K562 (cell line): ENCODE measurements around the gene PLEKHA7. TPM values are rescaled to one million over a fixed set of nuclear protein-coding genes. Genes with fewer than 3 reads are reported as not detected.

Experiments used
- ATAC-seq: fragments of 200-7000 bp; cut with Tn5 transposase; 3 replicates; pipeline ENCODE4 v1.9.1; 2020; ENCODE audit warnings: moderate library complexity
- BruUV-seq: library from RNA; stranded (reverse); fragments of 400-500 nt; replicated peaks from 2 replicates; lab custom pipeline; 2021; lab: Mats Ljungman, UMichigan
- CTCF ChIA-PET: fragments of 300-600 bp; formaldehyde crosslinking; extraction: SDS; loops from one replicate; lab custom pipeline; 2021; ENCODE audit warnings: low intra/inter-chr PET ratio; lab: Yijun Ruan, JAX
- POLR2A ChIA-PET: fragments of 300-600, 350-650 bp; sonication (Branson Sonifier 250); formaldehyde crosslinking; extraction: SDS; loops from one replicate; lab custom pipeline; 2021; ENCODE audit warnings: antibody characterized with exemption, inconsistent platforms; lab: Yijun Ruan, JAX
- DNase-seq, 4 experiments: peaks; one replicate each; pipeline versions ENCODE4 v3.0.0 to v3.0.0-alpha.2; 2011 to 2018; ENCODE audit warnings: low spot score in 3 of 4, mixed read lengths in 3 of 4; ENCODE audit errors: extremely low read depth in 1 of 4
- FAIRE-seq: peaks from 2 replicates; lab custom pipeline; 2011; peaks lifted over from hg19 to GRCh38; lab: Jason Lieb, UNC
- H2AFZ ChIP-seq: 2 replicates; pipeline ENCODE4 v1.6.0; 2011; ENCODE audit warnings: low read depth, low read length, control low read depth, inconsistent platforms
- H3K27ac ChIP-seq: fragments of 200-600 bp; 3 replicates; pipeline ENCODE4 v1.8.0; 2011; ENCODE audit warnings: low read depth, mild to moderate bottlenecking, control low read depth, inconsistent platforms, low read length, moderate library complexity, mixed read lengths; ENCODE audit errors: extremely low read depth
- H3K27me3 ChIP-seq, 2 experiments: fragments of 300-600 bp in 1 of 2; 2 replicates in 1 of 2; 3 replicates in 1 of 2; pipeline versions ENCODE4 v1.6.0 to v1.8.0; 2011; ENCODE audit warnings: inconsistent platforms in 2 of 2, low read length in 2 of 2, mild to moderate bottlenecking in 1 of 2, mixed read lengths in 1 of 2, moderate library complexity in 1 of 2; ENCODE audit not compliant: control insufficient read depth in 2 of 2, insufficient read depth in 2 of 2
- H3K36me3 ChIP-seq: fragments of 300-600 bp; 3 replicates; pipeline ENCODE4 v1.8.0; 2011; ENCODE audit warnings: mild to moderate bottlenecking, low read length, inconsistent platforms; ENCODE audit not compliant: control insufficient read depth, insufficient read depth
- H3K4me1 ChIP-seq, 2 experiments: fragments of 200-600 bp in 1 of 2; replicated peaks in 1 of 2; 2 replicates in 1 of 2; 3 replicates in 1 of 2; pipeline versions ENCODE4 v1.5.1 to v1.8.0; 2011; ENCODE audit warnings: inconsistent platforms in 2 of 2, low read length in 2 of 2, mild to moderate bottlenecking in 1 of 2, mixed read lengths in 1 of 2, moderate library complexity in 1 of 2; ENCODE audit not compliant: control insufficient read depth in 2 of 2, insufficient read depth in 2 of 2
- H3K4me2 ChIP-seq: 2 replicates; pipeline ENCODE4 v1.6.1; 2011; ENCODE audit warnings: low read length, control low read depth, inconsistent platforms, mixed read lengths; ENCODE audit not compliant: insufficient read depth
- H3K4me3 ChIP-seq: fragments of 200-600 bp; sonication (generic), shearing (Covaris generic); 2 replicates; pipeline ENCODE4 v1.5.1; 2016; ENCODE audit warnings: control low read depth, inconsistent platforms
- H3K79me2 ChIP-seq: fragments of 200-600 bp; 3 replicates; pipeline ENCODE4 v1.8.0; 2011; ENCODE audit warnings: low read length, inconsistent platforms; ENCODE audit not compliant: control insufficient read depth, insufficient read depth
- H3K9ac ChIP-seq, 2 experiments: 2 replicates each; pipeline versions ENCODE4 v1.6.0 to v1.6.1; 2011; ENCODE audit warnings: low read depth in 2 of 2, low read length in 2 of 2, control low read depth in 1 of 2, inconsistent platforms in 1 of 2, mild to moderate bottlenecking in 1 of 2, mixed read lengths in 1 of 2; ENCODE audit not compliant: insufficient read depth in 1 of 2
- H3K9me1 ChIP-seq: one replicate; pipeline ENCODE4 v1.6.0; 2011; ENCODE audit warnings: inconsistent platforms, mild to moderate bottlenecking, low read length, moderate library complexity; ENCODE audit not compliant: control insufficient read depth, insufficient read depth
- H3K9me3 ChIP-seq: replicated peaks from 2 replicates; pipeline ENCODE4 v1.5.1; 2011; ENCODE audit warnings: low read depth, low read length, inconsistent platforms; ENCODE audit not compliant: control insufficient read depth, insufficient read depth
- H4K20me1 ChIP-seq: replicated peaks from 2 replicates; pipeline ENCODE4 v1.6.1; 2011; ENCODE audit warnings: low read length, inconsistent platforms, mixed read lengths; ENCODE audit not compliant: control insufficient read depth, insufficient read depth
- ARID1B ChIP-seq: fragments of 450-650 bp; IDR thresholded peaks from 2 replicates; pipeline ENCODE4 v1.6.1; 2016; ENCODE audit warnings: antibody characterized with exemption, mild to moderate bottlenecking, inconsistent platforms
- ASH1L ChIP-seq: fragments of 450-650 bp; IDR thresholded peaks from 2 replicates; pipeline ENCODE4 v1.6.1; 2018; ENCODE audit warnings: borderline replicate concordance, mild to moderate bottlenecking, low read depth; ENCODE audit not compliant: partially characterized antibody
- EP300 ChIP-seq: IDR thresholded peaks from 2 replicates; pipeline ENCODE4 v1.6.1; 2012; ENCODE audit warnings: low read length, improper control_type of control experiment
- HDAC3 ChIP-seq: fragments of 450-650 bp; IDR thresholded peaks from 2 replicates; pipeline ENCODE4 v1.6.1; 2018; ENCODE audit warnings: borderline replicate concordance, mild to moderate bottlenecking, moderate library complexity; ENCODE audit not compliant: partially characterized antibody
- JUND ChIP-seq, 2 experiments: IDR thresholded peaks; 2 replicates in 1 of 2; 3 replicates in 1 of 2; pipeline ENCODE4 v1.6.1; 2011; ENCODE audit warnings: borderline replicate concordance in 2 of 2, low read depth in 2 of 2, low read length in 2 of 2, improper control_type of control experiment in 1 of 2, missing biosample characterization in 1 of 2, missing genetic modification characterization in 1 of 2, missing genetic modification reagents in 1 of 2
- MAFF ChIP-seq: IDR thresholded peaks from 2 replicates; pipeline ENCODE4 v1.6.1; 2012; ENCODE audit warnings: low read length, improper control_type of control experiment
- MEF2D ChIP-seq: conservative IDR thresholded peaks from 2 replicates; pipeline ENCODE4 v1.6.1; 2016; ENCODE audit warnings: low read depth, missing genetic modification characterization, missing compliant biosample characterization
- PCBP2 ChIP-seq: fragments of 200-400 bp; formaldehyde crosslinking; IDR thresholded peaks from 2 replicates; pipeline ENCODE4 v1.6.1; 2018; ENCODE audit warnings: low read length, low read depth, mild to moderate bottlenecking, moderate library complexity; ENCODE audit not compliant: poor library complexity, severe bottlenecking
- RFX5 ChIP-seq: IDR thresholded peaks from 2 replicates; pipeline ENCODE4 v1.6.1; 2011; ENCODE audit warnings: low read depth, mild to moderate bottlenecking, improper control_type of control experiment, low read length
- WGBS: fragments of 100-300 bp; shearing (Covaris generic); methylation state at CpG from one replicate; pipeline ENCODE4 v1.1.6; 2016; ENCODE audit warnings: low coverage, mixed read lengths; ENCODE audit not compliant: insufficient coverage; ENCODE audit errors: missing lambda C conversion rate; 5-methylcytosine and 5-hydroxymethylcytosine counted together
- in situ Hi-C: fragments of 300-500 bp; cut with MboI; formaldehyde crosslinking; loops from 4 replicates; pipeline ENCODE4 v1.15.0; 2018; ENCODE audit warnings: inconsistent platforms, mixed read lengths
- intact Hi-C: fragments of 100-400 bp; cut with micrococcal nuclease; formaldehyde crosslinking; loops from 2 replicates; pipeline ENCODE4 v1.14.2; 2022
- polyA plus RNA-seq, 8 experiments: library from polyadenylated mRNA; depleted of rRNA in 4 of 8; stranded (reverse) in 5 of 8; unstranded in 3 of 8; fragments of >200 nt; fragmentation: Nextera tagmentation in 2 of 8; fragmentation: Illumina TruSeq in 1 of 8; extraction: Ambion mirVana in 2 of 8; extraction: Trizol in 1 of 8; gene quantifications; 2 replicates each; pipeline versions ENCODE4 v1.2.1 to v1.2.3, GENCODE V29; 2011 to 2014; ENCODE audit warnings: inconsistent platforms in 1 of 8, missing spikeins in 1 of 8
- total RNA-seq, 7 experiments: library from RNA; depleted of rRNA in 6 of 7; stranded (reverse); fragments of >200 nt in 6 of 7; fragmentation: Illumina TruSeq in 2 of 7; extraction: Trizol in 2 of 7; gene quantifications; 2 replicates each; pipeline versions ENCODE4 v1.2.1 to v1.2.3, GENCODE V29; 2011 to 2021; ENCODE audit warnings: low replicate concordance in 1 of 7
- TF ChIP-seq, protein P1 (sequence below): fragments of 450-650 bp; IDR thresholded peaks from 2 replicates; pipeline ENCODE4 v1.6.1; 2016; ENCODE audit warnings: missing biosample characterization, missing genetic modification characterization
- TF ChIP-seq, protein P2 (sequence below): fragments of 250-450 bp; sonication (Bioruptor Pico); IDR thresholded peaks from 2 replicates; pipeline ENCODE4 v1.5.0; 2022; ENCODE audit warnings: mild to moderate bottlenecking
- TF ChIP-seq, protein P3 (sequence below): IDR thresholded peaks from 2 replicates; pipeline ENCODE4 v1.6.1; 2016; ENCODE audit warnings: missing genetic modification characterization, missing compliant biosample characterization
- TF ChIP-seq, protein P4 (sequence below): fragments of 250-450 bp; sonication (Bioruptor Pico); IDR thresholded peaks from 2 replicates; pipeline ENCODE4 v1.8.0; 2021; ENCODE audit warnings: mild to moderate bottlenecking, moderate library complexity

PLEKHA7 gene
- total and polyA plus RNA-seq, 9 of the 15 experiments (the other 6 are each of a cell fraction or from before 2014, with no cell fraction given): 0.06 to 0.77 (median 0.20) TPM; not detected in 1

DNA sequence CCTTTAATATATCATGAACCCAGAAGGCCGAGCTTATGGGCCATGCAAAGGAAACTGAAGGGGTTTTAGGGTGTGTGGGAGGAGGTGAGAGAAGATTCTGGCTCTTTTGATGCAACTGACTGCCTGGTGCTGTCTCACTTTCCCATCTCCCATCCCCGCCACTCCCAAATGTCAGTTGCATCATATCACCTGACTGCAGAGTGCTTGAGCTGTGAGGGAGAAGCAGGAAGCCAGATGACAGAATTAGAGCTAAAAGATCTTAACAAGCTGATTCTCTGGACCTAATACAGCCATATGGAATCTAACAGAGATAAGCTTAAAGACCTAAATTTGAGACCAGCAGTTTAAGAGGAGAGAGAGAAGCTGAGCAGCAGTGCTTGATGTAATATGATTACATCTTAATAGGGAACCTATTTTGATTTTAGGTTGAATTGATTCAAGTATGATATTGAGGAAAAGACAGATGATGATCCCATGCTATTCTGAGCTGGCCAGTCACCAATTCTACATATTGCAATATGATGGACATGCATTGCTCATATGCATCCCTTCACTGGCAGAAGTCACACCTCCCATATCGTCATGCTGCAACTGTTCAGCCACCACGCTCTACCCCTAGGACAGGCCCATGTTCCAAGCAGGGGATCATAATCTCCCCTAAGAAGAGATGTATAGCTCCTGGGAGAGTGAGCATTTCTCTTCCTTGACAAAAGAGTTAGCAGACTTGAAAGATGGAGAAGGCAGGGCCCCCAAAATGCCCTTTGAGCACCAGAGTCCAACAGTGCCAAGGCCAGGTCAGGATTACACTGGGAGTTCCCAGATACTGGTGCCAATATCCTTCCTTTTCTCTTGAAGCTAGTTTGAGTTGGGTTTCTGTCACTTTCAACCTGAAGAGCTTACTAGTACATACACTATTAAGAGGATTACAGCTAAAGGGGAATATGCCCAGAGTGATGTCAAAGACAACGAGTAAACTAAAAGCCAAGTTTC is 44.9 kb downstream of the PLEKHA7 start:
- Histone ChIP-seq H3K79me2 (no peaks in the 10 kb centered on the region), H3K4me3 (no peak overlapping the region), H3K9ac (no peak overlapping the region), H3K4me1 (no peaks in the 10 kb centered on the region), H3K9me3 (no peaks in the 10 kb centered on the region), H3K27ac (no peak overlapping the region), H3K36me3 (no peaks in the 10 kb centered on the region), H2AFZ (no peak overlapping the region), H3K27me3 (peaks cover 0 to 21% of the 10 kb centered on the region in 2 experiments; a peak in 3 of 5 replicates), H4K20me1 (no peaks in the 10 kb centered on the region), H3K4me2 (no peak overlapping the region), H3K9me1 (no peaks in the 10 kb centered on the region)
- in situ Hi-C loops: no loop called here
- BruUV-seq: no TSS peak
- DNase-seq (no peak), ATAC-seq (no peak; the same call in 2 of the 3 replicates), FAIRE-seq (no peak)
- CTCF ChIA-PET: no interaction called here
- POLR2A ChIA-PET: interaction anchor here (0.6 kb wide), 3 partner anchors 56 to 476 kb away, joined by 3 to 4 read pairs (median 3); no protein-coding TSS in a partner anchor
- WGBS: 5% methylated on average over 5 of the region's 5 CpGs
- intact Hi-C loops: no loop called here
- TF ChIP-seq MEF2D (no peak), MAFF (no peak), RFX5 (no peak), ARID1B (peak; percentile 33; the same call in 1 of the 2 replicates), JUND (IDR thresholded peaks at IDR 0.05; ENCODE audit: borderline replicate concordance, low read depth, low read length) (0 out of 2 replicates have a peak, but pooled peaks have one; percentile 38), JUND (tag; IDR thresholded peaks at IDR 0.05; ENCODE audit: borderline replicate concordance, low read depth, low read length) (peak; percentile 31; the same call in 1 of the 3 replicates), ASH1L (no peak), EP300 (0 out of 2 replicates have a peak, but pooled peaks have one; percentile 10), PCBP2 (no peak), HDAC3 (no peak)
- TF ChIP-seq, protein P1, sequence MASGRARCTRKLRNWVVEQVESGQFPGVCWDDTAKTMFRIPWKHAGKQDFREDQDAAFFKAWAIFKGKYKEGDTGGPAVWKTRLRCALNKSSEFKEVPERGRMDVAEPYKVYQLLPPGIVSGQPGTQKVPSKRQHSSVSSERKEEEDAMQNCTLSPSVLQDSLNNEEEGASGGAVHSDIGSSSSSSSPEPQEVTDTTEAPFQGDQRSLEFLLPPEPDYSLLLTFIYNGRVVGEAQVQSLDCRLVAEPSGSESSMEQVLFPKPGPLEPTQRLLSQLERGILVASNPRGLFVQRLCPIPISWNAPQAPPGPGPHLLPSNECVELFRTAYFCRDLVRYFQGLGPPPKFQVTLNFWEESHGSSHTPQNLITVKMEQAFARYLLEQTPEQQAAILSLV (tag): no peak
- TF ChIP-seq, protein P2, sequence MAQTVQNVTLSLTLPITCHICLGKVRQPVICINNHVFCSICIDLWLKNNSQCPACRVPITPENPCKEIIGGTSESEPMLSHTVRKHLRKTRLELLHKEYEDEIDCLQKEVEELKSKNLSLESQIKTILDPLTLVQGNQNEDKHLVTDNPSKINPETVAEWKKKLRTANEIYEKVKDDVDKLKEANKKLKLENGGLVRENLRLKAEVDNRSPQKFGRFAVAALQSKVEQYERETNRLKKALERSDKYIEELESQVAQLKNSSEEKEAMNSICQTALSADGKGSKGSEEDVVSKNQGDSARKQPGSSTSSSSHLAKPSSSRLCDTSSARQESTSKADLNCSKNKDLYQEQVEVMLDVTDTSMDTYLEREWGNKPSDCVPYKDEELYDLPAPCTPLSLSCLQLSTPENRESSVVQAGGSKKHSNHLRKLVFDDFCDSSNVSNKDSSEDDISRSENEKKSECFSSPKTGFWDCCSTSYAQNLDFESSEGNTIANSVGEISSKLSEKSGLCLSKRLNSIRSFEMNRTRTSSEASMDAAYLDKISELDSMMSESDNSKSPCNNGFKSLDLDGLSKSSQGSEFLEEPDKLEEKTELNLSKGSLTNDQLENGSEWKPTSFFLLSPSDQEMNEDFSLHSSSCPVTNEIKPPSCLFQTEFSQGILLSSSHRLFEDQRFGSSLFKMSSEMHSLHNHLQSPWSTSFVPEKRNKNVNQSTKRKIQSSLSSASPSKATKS (CRISPR knock-in tag): no peak
- TF ChIP-seq, protein P3, sequence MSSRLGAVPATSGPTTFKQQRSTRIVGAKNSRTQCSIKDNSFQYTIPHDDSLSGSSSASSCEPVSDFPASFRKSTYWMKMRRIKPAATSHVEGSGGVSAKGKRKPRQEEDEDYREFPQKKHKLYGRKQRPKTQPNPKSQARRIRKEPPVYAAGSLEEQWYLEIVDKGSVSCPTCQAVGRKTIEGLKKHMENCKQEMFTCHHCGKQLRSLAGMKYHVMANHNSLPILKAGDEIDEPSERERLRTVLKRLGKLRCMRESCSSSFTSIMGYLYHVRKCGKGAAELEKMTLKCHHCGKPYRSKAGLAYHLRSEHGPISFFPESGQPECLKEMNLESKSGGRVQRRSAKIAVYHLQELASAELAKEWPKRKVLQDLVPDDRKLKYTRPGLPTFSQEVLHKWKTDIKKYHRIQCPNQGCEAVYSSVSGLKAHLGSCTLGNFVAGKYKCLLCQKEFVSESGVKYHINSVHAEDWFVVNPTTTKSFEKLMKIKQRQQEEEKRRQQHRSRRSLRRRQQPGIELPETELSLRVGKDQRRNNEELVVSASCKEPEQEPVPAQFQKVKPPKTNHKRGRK: no peak
- TF ChIP-seq, protein P4, sequence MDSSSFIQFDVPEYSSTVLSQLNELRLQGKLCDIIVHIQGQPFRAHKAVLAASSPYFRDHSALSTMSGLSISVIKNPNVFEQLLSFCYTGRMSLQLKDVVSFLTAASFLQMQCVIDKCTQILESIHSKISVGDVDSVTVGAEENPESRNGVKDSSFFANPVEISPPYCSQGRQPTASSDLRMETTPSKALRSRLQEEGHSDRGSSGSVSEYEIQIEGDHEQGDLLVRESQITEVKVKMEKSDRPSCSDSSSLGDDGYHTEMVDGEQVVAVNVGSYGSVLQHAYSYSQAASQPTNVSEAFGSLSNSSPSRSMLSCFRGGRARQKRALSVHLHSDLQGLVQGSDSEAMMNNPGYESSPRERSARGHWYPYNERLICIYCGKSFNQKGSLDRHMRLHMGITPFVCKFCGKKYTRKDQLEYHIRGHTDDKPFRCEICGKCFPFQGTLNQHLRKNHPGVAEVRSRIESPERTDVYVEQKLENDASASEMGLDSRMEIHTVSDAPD: no peak
